Endothelial cell of umbilical vein (primary cell): ENCODE results near the gene RBM33.
A peak's percentile ranks its signal among the peaks of the same experiment; 100 is the strongest.

Experiments used
- CTCF ChIP-seq, 2 donors: IDR thresholded peaks; 1 replicate in 1 of 2; 2 replicates in 1 of 2; pipeline ENCODE4 v1.5.1; 2011; ENCODE audit warnings: low read length in 2 of 2, mild to moderate bottlenecking in 2 of 2, moderate library complexity in 2 of 2, control low read depth in 1 of 2, inconsistent platforms in 1 of 2, low read depth in 1 of 2; ENCODE audit not compliant: insufficient read depth in 1 of 2; ENCODE audit errors: extremely low read depth in 1 of 2
- EZH2 ChIP-seq: IDR thresholded peaks from 2 replicates; pipeline ENCODE4 v1.6.1; 2012; ENCODE audit warnings: borderline replicate concordance, low read depth, mild to moderate bottlenecking, moderate library complexity, low read length, inconsistent platforms; ENCODE audit not compliant: severe bottlenecking
- GATA2 ChIP-seq: IDR thresholded peaks from 2 replicates; pipeline ENCODE4 v1.7.0; 2011; ENCODE audit warnings: low read depth, mild to moderate bottlenecking, moderate library complexity, mixed read lengths, low read length; ENCODE audit not compliant: insufficient read length, insufficient read depth
- JUN ChIP-seq: IDR thresholded peaks from 2 replicates; pipeline ENCODE4 v1.6.1; 2011; ENCODE audit warnings: borderline replicate concordance, low read depth; ENCODE audit not compliant: insufficient read length, insufficient read depth
- MYC ChIP-seq: IDR thresholded peaks from one replicate; pipeline ENCODE4 v1.6.1; 2011; ENCODE audit warnings: mild to moderate bottlenecking, low read depth, low read length
- POLR2A ChIP-seq: IDR thresholded peaks from 2 replicates; pipeline ENCODE4 v1.6.1; 2012; ENCODE audit warnings: low read depth, mild to moderate bottlenecking, control low read depth, low read length
- POLR2AphosphoS5 ChIP-seq: IDR thresholded peaks from 2 replicates; pipeline ENCODE4 v1.6.1; 2012; ENCODE audit warnings: low read depth, mild to moderate bottlenecking, control low read depth, low read length, moderate library complexity; ENCODE audit not compliant: insufficient read depth
- TF ChIP-seq, protein P1 (sequence below): IDR thresholded peaks from 2 replicates; pipeline ENCODE4 v1.6.1; 2011; ENCODE audit not compliant: insufficient read depth, insufficient read length

- TF ChIP-seq POLR2AphosphoS5 (no peak), CTCF (IDR thresholded peaks at IDR 0.05; ENCODE audit: extremely low read depth in 1 of 2, insufficient read depth in 1 of 2, low read depth in 1 of 2, low read length in 2 of 2) (no peak), POLR2A (no peak), EZH2 (no peak), JUN (peak; percentile 48), MYC (no peak), GATA2 (no peak)
- TF ChIP-seq, protein P1, sequence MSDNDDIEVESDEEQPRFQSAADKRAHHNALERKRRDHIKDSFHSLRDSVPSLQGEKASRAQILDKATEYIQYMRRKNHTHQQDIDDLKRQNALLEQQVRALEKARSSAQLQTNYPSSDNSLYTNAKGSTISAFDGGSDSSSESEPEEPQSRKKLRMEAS: no peak
These were observed 8.0 kb downstream of the RBM33 start for GRCh38 chr7:155652156-155653114.
